ENCODE data around the gene GPC1. TPM values are rescaled to one million over a fixed set of nuclear protein-coding genes. Genes with fewer than 3 reads are reported as not detected.

Gene GPC1
- total and polyA plus RNA-seq, 10 of the 15 experiments (the other 5 are each of a cell fraction or from before 2014, with no cell fraction given), result 0.06 to 0.77 (median 0.23) TPM; not detected in 3

DNA sequence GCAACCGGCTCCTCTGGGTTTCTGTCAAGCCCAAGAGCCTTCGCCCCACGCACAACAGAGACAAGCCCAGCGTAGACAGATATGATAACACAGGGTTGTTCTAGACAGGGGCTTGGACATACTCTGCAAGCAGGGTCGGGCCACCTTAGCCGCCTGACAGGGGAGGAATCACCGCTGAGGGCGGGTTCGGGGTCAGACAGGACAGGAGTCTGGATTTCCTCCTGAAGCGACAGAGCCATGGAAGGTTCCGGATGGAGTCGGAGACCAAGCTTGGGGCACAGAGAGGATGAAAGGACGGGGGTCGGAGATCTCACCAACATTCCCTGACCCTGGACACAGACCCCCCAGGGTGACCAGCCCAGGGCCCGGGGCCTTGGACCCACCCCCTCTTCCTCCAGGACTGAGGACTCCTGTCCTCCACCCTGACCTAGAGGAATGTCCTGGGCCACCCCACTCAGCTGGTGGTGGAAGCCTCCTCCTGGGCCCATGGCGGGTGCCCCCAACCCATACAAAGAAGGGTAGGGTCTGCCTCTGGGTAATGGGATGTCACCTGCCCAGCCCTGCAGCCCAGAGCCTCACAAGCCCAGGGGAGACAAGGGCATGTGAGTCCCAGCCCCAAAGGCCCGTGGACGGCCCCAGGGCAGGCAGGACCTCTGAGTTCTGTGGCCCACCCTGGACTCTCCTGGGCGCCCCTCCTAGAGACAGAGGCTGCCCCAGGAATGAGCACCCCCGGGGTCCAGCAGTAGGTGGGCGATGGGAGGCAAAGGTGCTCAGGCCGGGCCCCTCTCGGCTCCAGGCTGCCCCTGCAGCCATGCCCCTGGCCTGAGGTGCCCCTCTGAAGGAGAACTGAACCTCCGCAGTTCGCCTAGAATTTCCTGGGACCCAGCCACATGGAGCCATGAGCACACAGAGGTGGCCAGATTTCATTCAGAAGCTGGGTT lies 44.1 kb upstream of the GPC1 start (continued):
- TF ChIP-seq, protein P1, sequence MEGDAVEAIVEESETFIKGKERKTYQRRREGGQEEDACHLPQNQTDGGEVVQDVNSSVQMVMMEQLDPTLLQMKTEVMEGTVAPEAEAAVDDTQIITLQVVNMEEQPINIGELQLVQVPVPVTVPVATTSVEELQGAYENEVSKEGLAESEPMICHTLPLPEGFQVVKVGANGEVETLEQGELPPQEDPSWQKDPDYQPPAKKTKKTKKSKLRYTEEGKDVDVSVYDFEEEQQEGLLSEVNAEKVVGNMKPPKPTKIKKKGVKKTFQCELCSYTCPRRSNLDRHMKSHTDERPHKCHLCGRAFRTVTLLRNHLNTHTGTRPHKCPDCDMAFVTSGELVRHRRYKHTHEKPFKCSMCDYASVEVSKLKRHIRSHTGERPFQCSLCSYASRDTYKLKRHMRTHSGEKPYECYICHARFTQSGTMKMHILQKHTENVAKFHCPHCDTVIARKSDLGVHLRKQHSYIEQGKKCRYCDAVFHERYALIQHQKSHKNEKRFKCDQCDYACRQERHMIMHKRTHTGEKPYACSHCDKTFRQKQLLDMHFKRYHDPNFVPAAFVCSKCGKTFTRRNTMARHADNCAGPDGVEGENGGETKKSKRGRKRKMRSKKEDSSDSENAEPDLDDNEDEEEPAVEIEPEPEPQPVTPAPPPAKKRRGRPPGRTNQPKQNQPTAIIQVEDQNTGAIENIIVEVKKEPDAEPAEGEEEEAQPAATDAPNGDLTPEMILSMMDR (IDR thresholded peaks at IDR 0.05 in 2 of 3, conservative IDR thresholded peaks at IDR 0.05 in 1 of 3; ENCODE audit: control insufficient read depth in 2 of 3, extremely low read depth in 1 of 3, insufficient read depth in 1 of 3, low read depth in 3 of 3, low read length in 3 of 3), result no peak
- TF ChIP-seq, protein P2, sequence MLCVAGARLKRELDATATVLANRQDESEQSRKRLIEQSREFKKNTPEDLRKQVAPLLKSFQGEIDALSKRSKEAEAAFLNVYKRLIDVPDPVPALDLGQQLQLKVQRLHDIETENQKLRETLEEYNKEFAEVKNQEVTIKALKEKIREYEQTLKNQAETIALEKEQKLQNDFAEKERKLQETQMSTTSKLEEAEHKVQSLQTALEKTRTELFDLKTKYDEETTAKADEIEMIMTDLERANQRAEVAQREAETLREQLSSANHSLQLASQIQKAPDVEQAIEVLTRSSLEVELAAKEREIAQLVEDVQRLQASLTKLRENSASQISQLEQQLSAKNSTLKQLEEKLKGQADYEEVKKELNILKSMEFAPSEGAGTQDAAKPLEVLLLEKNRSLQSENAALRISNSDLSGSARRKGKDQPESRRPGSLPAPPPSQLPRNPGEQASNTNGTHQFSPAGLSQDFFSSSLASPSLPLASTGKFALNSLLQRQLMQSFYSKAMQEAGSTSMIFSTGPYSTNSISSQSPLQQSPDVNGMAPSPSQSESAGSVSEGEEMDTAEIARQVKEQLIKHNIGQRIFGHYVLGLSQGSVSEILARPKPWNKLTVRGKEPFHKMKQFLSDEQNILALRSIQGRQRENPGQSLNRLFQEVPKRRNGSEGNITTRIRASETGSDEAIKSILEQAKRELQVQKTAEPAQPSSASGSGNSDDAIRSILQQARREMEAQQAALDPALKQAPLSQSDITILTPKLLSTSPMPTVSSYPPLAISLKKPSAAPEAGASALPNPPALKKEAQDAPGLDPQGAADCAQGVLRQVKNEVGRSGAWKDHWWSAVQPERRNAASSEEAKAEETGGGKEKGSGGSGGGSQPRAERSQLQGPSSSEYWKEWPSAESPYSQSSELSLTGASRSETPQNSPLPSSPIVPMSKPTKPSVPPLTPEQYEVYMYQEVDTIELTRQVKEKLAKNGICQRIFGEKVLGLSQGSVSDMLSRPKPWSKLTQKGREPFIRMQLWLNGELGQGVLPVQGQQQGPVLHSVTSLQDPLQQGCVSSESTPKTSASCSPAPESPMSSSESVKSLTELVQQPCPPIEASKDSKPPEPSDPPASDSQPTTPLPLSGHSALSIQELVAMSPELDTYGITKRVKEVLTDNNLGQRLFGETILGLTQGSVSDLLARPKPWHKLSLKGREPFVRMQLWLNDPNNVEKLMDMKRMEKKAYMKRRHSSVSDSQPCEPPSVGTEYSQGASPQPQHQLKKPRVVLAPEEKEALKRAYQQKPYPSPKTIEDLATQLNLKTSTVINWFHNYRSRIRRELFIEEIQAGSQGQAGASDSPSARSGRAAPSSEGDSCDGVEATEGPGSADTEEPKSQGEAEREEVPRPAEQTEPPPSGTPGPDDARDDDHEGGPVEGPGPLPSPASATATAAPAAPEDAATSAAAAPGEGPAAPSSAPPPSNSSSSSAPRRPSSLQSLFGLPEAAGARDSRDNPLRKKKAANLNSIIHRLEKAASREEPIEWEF (IDR thresholded peaks at IDR 0.05; ENCODE audit: insufficient replicate concordance, low read depth, low read length), result no peak
- TF ChIP-seq ZNF384 (IDR thresholded peaks at IDR 0.05; ENCODE audit: borderline replicate concordance, low read depth, low read length) (no peak), RFX5 (IDR thresholded peaks at IDR 0.05; ENCODE audit: low read depth, low read length) (no peak), EED (IDR thresholded peaks at IDR 0.05; ENCODE audit: low read depth) (no peak), NR2C2 (IDR thresholded peaks at IDR 0.05; ENCODE audit: borderline replicate concordance, control insufficient read depth, insufficient read length, low read depth) (no peak)
- TF ChIP-seq, protein P3, sequence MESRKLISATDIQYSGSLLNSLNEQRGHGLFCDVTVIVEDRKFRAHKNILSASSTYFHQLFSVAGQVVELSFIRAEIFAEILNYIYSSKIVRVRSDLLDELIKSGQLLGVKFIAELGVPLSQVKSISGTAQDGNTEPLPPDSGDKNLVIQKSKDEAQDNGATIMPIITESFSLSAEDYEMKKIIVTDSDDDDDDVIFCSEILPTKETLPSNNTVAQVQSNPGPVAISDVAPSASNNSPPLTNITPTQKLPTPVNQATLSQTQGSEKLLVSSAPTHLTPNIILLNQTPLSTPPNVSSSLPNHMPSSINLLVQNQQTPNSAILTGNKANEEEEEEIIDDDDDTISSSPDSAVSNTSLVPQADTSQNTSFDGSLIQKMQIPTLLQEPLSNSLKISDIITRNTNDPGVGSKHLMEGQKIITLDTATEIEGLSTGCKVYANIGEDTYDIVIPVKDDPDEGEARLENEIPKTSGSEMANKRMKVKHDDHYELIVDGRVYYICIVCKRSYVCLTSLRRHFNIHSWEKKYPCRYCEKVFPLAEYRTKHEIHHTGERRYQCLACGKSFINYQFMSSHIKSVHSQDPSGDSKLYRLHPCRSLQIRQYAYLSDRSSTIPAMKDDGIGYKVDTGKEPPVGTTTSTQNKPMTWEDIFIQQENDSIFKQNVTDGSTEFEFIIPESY (IDR thresholded peaks at IDR 0.05), result no peak
